GM08714 (cell line): ENCODE measurements around the gene PPP1R26.
"Not testable (repeated sequence)": the region's sequence is repeated elsewhere in the genome, so short reads cannot be mapped to it uniquely, and the experiment has no call there.

Source experiments
- H3K4me3 ChIP-seq: fragments of 200-500 bp; sonication (Bioruptor generic); 2 replicates; pipeline ENCODE4 v1.5.1; 2014; ENCODE audit warnings: mild to moderate bottlenecking, low read length, inconsistent platforms
- ZNF274 ChIP-seq: IDR thresholded peaks from 2 replicates; pipeline ENCODE4 v1.6.1; 2012; ENCODE audit warnings: mild to moderate bottlenecking, low read depth, low read length

The PPP1R26 gene, protein sequence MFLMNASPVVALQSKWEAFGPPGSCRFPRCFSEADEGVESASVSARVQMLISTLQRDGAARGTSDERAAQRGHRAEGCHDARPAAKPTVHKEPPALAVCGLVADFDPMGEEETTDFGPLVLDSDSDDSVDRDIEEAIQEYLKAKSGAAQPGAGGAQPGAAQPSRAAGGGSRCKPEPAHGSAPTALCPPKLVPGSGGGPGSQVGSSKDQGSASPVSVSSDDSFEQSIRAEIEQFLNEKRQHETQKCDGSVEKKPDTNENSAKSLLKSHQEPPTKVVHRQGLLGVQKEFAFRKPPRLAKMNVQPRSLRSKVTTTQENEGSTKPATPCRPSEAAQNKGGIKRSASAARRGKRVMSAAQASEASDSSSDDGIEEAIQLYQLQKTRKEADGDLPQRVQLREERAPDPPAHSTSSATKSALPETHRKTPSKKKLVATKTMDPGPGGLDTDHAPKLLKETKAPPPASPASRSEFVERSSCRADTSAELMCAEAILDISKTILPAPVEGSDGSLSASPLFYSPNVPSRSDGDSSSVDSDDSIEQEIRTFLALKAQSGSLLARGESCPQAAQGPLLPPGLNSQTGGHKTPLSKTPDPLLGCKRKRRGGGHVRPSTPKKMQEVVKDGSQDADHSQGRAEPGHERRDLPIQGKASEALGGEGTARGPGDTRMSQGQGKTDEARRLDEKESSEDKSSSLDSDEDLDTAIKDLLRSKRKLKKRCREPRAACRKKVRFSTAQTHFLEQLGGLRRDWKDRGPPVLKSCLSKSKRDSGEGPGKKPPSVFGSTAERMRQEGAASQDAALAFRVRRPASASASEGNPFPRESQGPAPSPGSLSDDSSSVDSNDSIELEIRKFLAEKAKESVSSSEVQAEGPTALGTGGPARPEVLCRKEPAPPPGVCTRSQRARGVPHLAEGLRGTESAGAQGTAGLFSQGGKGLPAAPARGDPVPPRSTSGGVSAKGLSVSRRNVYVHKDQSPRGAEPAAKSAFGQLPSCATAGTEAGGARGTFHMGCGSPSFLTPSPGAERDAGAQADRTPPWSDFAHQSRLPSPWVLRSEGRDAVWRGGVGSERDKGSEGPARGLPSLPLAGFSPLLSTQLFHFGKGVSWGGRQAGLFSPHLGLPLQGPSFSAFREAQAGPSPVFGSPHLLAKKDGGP (N-terminal part only)

DNA sequence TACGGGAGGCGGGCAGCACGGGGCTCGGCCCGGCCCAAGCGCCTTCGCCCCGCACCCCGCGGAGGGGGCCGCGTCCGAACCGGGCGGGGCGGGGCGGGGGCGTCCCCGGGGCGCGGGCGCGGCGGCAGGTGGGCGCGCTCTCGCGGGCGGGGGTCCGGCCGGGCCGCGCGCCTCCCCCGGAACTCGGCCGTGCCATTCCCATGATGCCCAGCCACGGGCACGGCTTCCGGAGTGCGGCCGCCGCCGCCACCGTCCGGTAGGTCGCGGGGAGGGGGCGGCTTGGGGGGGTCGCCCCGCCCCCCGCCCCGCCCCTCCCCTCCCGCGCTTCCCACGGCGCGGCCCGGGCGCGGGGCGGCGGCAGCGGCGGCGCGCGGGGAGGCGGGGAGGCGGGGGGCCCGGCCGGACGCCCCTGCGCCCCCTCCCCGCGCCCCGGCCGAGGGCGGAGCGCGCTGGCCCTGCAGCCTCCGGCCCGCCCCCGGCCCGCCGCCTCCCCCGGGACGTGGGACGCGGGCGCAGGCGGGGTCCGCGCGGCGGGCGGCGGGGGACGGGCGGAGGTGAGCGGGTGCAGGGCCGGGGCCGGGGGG is at the start of gene PPP1R26:
TSS of gene PPP1R26 (plus strand) at position 314 of the 584 bp plus-strand sequence. CDS start 4,729 bp downstream, outside the sequence.
- TF ChIP-seq ZNF274 = no peak
- H3K4me3 ChIP-seq = peak within 1 kb of the TSS; percentile 67

DNA sequence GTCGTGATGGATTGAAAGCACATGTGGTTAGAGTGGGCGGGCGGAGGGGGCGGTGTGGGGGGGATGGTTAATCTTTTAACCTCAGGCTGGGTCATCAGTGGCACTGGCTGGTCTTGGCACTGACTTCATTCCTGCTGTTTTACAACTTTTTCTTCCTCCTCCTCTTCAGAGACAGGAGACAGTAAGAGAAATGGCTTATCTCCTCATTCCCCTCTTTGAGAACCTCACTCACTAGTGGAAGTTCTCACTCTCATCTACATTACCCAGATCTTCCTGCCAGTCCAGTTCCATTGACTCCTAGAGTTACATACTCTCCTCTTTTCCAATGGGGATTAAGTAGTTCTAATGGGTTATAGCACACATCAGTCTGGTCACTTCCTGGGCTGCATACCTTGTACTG is 42.3 kb upstream of the PPP1R26 start:
- no peak overlapping the region for H3K4me3 ChIP-seq
- no peak for TF ChIP-seq ZNF274

DNA sequence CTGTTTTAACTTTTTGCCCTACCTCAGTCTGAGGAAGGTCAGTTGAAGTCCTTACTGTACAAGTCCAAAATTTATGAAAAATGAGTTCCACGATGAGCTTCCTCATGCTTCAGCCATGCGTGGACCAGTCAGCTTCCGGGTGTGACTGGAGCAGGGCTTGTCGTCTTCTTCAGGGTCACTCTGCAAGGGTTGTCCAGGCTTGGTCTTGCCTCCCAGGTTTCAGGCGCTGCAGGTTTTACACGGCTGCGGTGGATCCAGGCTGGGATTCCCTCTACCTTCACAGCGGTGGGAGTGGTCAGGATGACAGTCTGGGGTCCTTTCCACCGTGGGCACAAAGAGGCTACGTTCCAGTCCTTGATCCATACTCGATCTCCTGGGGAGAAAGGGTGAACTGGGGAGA is 41.9 kb upstream of the PPP1R26 start:
- H3K4me3 ChIP-seq = not testable (repeated sequence)

DNA sequence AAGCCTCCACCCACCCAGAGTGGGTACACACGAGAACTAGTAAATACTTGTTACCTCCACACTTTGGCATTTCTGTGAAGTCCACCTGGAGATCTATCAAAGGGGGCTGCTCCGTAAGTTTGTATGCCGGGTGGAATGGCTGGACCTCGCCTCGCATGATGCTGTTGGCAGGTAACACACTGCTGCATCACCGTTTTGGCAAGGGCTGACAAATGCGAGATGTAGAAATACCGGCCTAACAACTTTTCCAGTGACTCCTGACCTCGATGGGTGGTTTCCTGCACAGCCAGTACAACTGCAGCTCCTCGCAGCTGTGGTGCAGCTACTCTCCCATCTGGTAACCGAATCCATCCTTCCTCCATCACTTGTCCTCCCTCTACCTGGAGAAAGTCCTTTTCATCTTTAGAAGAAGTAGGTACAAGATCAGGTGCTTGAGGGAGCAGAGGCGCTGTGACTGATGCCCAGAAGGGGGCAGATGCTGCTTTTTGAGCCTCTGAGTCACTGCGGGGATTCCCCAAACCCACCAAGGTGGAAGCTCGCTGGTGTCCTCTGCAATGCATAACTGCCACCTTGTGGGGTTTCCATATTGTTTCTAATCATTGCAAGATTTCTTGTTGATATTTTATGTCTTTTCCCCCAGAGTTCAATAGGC is 40.9 kb upstream of the PPP1R26 start:
- not testable (repeated sequence) for H3K4me3 ChIP-seq

DNA sequence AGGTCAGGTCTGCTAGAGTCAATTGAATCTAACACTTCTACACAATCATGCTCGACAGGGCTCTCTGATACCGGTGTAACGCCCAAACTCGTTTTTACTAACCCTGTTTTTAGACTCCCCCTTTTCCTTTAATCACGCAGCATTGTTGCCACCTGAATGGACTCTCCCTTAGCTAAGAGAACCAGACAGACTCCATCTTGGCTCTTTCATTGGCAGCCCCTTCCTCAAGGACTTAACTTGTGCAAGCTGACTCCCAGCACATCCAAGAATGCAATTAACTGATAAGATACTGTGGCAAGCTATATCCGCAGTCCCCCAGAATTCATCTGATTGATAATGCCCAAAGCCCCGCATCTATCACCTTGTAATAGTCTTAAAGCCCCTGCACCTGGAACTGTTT is 40.1 kb upstream of the PPP1R26 start:
- H3K4me3 ChIP-seq = not testable (repeated sequence)

DNA sequence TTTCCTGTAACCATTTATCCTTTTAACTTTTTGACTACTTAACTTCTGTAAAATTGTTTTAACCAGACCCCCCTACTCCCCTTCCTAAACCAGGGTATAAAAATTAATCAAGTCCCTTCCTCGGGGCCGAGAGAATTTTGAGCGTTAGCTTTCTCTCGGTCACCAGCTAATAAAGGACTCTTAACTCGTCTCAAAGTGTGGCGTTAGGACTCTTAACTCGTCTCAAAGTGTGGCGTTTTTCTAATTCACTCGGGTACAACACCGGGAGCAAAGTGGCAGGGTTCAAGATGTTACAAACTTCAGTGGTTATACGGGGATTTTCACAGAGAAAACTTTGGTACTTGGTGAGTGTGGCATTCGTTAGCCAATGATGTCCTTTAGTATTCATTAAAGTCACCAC is 39.7 kb upstream of the PPP1R26 start:
- TF ChIP-seq ZNF274 = no peak
- H3K4me3 ChIP-seq = no peak overlapping the region

DNA sequence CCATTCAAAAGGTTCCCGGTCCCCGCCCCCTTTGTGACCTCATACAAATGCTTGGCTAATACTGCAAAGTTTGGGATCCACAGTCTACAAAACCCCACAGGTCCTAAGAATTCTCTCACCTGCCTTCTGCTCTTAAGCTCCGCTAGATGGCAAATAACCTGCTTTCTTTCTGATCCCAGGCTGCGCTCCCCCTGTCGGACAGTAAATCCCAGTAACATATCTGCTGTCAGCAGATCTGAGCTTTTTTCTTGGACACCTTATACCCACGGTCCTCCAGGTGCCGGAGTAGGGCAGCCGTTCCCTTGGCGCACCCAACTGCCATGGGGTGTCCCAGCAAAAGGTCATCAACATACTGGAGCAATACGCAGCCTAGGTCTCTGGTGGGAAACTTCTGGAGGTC is 39.0 kb upstream of the PPP1R26 start:
- no peak overlapping the region for H3K4me3 ChIP-seq
- no peak for TF ChIP-seq ZNF274

DNA sequence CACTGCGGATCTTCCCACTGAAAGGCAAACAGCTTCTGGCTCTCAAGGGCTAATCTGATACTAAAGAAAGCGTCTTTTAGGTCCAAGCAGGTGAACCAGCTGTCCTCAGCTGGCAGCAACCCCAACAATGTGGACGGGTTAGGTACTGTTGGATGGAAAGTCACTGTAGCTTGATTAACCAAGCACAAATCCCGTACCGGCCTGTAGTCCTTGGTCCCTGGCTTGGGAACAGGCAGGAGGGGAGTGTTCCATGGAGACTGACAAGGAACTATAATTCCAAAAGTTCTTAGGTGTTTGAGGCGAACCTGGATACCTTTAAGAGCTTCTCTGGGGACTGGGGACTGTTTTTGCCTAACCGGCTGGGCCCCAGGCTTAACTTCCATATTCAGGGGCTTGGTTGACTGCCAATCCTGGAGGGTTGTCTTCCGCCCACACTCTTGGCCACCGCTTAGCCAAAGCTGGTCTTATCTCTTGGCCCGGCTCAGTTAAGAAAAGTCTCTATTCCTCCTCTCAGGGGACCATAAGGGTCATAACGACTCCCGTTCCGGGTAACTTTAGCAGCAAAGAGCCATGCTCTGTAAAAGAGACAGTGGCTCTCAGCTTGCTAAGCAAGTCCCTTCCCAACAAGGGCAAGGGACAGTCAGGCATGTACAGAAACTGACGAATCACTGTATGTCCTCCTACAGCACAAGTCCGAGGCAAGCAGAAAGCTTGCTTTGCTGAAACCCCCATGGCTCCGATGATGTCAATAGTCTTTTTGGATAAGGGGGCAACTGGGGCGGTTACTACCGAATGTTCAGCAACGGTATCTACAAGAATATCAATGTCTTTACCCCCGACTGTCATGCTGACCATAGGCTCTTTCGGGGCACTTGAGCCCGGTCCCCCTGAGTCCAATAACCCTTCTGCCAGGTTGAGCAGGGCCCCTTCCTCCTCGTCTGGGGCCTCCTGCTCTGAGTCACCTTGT is 38.2 kb upstream of the PPP1R26 start:
- H3K4me3 ChIP-seq = not testable (repeated sequence)

DNA sequence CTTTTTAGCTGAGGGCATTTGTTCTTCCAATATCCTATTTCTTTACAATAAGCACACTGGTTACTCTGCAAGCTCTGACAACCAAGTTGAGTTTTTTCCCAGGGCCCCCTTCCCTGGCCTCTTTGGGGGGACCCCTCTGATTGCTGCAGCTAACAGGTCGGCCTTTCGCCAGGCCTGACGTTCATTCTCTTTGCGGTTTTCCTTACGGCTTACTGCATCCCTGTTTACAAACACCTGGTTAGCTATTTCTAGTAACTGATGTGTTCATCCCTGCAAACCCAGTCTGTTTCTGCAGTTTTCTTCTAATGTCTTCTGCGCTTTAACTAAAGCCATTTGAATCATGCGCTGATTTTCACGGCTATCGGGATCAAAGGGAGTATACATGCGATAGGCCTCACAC is 37.5 kb upstream of the PPP1R26 start:
- TF ChIP-seq ZNF274 = no peak
- no peak overlapping the region for H3K4me3 ChIP-seq

DNA sequence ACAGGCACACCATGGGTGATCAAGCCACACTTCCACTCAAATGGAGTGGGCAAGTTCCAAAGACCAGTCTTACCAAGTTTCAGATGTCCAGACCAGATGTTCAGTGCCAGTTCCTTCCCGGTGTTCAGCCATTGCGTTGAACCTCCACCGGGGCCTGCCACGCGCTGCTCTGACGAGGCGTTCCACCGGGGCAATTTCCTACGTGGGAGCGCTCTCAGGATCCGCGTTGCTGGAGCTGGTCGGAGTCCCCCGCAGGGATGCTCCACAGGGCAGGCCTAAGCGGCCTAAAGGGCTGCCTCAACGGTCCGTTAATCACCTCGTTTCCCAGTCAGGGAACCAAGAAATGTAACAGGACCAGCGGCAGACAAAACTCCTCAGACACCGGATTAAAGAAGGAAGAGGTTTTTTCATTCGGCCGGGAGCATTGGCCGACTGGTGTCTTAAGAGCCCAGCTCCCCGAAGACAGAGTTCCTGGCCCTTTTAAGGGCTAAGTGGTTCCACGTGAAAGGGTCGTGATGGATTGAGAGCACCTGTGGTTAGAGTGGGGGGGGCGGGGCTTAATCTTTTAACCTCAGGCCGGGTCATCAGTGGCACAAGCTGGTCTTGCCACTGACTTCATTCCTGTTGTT is 35.7 kb upstream of the PPP1R26 start:
- no peak for TF ChIP-seq ZNF274
- H3K4me3 ChIP-seq = no peak overlapping the region

DNA sequence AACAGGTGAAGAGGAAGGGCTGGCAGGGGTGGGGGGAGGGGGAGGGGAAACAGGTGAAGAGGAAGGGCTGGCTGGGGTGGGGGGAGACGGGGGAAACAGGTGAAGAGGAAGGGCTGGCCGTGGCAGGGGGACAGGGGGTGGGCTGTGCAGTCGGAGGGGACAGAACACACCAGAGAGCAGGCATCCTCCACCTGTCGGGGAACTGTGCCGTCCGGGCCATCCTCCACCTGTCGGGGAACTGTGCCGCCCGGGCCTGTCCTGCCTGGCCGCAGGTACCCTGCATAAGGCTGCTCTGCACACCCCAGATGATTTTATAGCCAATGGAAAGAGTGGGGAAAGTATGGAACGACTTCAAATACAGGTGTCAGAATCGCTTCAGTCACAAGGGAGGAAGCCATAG is 32.5 kb upstream of the PPP1R26 start:
- H3K4me3 ChIP-seq = no peak overlapping the region
- TF ChIP-seq ZNF274 = no peak

DNA sequence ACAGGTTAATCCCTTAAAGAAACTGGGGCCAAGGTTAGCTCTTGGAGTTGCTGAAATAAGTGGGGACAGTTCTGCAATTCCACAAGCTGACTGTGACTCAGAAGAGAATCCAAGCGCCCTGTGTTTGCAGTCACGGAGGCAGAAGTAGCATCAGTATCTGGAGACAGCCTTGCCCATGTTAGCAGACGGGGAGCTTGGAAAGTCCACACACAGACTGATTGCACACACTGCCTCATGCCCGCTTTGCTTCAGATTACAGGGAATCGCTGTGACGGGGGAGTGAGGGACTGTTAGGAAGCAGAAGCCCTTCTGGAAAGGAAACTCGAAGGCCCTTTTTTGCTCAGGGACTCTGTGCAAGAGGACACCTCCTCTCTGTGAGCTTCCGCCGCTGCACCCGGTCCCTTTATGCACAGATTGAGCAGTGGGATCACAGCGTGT is 30.9 kb upstream of the PPP1R26 start:
- no peak for TF ChIP-seq ZNF274
- no peak overlapping the region for H3K4me3 ChIP-seq

DNA sequence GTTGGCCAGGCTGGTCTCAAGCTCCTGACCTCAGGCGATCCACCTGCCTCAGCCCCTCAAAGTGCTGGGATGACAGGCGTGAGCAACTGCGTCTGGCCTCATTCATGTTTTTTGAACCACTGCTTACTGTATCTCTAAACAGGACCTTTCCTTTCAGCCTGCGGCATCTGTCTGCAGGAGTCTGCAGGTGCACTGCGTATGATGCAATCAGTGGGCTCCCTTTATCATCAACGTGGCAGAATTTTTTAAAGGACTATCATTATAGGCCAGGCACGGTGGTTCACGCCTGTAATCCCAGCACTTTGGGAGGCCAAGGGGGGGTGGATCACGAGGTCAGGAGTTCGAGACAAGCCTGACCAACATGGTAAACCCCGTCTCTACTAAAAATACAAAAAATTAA is 30.1 kb upstream of the PPP1R26 start:
- not testable (repeated sequence) for H3K4me3 ChIP-seq
